GM13976 (cell line): ENCODE results near the gene ZNF846.
"Not testable (repeated sequence)": the region's sequence is repeated elsewhere in the genome, so short reads cannot be mapped to it uniquely, and the experiment has no call there.

Source experiments
- DNase-seq: peaks from one replicate; pipeline ENCODE4 v3.0.0; 2012; ENCODE audit warnings: low spot score
- in situ Hi-C: fragments of 300-500 bp; cut with MboI; formaldehyde crosslinking; loops from one replicate; pipeline ENCODE4 v1.12.0; 2022; ENCODE audit warnings: low sequenced_read_pairs, mixed read lengths, inconsistent platforms; ENCODE audit not compliant: unreplicated experiment
- TF ChIP-seq, protein P1 (sequence below): IDR thresholded peaks from 2 replicates; pipeline ENCODE4 v1.5.1; 2012; ENCODE audit warnings: borderline replicate concordance, mild to moderate bottlenecking; ENCODE audit not compliant: insufficient read depth; ENCODE audit errors: extremely low read depth, missing control alignments, control extremely low read depth

Gene ZNF846

DNA sequence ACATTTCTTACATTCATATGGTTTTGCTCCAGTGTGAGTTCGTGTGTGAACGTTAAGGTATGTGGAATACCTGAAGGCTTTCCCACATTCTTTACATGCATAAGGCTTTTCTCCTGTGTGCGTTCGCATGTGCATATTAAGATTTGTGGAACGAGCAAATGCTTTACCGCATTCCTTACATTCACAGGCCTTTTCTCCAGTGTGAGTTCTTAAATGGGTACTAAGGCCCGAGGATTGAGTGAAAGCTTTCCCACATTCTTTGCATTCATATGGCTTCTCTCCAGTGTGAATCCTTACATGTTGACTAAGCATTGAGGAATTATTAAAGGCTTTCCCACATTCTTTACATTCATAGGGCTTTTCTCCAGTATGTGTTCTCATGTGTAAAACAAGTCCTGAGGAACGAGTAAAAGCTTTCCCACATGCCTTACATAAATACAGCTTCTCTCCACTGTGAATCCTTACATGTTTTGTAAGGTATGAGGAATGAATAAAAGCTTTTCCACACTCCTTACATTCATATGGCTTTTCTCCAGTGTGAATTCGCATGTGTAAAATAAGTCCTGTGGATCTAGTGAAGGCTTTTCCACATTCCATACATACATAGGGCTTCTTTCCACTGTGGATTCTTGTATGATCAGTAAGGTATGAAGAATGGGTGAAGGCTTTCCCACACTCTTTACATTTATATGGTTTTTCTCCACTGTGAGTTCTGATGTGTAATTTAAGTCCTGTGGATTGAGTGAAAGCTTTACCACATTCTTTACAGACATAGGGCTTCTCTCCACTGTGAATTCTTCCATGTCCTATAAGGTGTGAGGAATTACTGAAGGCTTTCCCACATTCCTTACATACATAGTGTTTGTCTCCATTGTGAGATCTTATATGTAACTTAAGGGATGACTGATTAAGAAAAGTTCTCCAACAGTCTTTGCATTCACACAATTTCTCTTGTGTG, 10.7 kb downstream of the ZNF846 start:
- TF ChIP-seq, protein P1, sequence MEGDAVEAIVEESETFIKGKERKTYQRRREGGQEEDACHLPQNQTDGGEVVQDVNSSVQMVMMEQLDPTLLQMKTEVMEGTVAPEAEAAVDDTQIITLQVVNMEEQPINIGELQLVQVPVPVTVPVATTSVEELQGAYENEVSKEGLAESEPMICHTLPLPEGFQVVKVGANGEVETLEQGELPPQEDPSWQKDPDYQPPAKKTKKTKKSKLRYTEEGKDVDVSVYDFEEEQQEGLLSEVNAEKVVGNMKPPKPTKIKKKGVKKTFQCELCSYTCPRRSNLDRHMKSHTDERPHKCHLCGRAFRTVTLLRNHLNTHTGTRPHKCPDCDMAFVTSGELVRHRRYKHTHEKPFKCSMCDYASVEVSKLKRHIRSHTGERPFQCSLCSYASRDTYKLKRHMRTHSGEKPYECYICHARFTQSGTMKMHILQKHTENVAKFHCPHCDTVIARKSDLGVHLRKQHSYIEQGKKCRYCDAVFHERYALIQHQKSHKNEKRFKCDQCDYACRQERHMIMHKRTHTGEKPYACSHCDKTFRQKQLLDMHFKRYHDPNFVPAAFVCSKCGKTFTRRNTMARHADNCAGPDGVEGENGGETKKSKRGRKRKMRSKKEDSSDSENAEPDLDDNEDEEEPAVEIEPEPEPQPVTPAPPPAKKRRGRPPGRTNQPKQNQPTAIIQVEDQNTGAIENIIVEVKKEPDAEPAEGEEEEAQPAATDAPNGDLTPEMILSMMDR: no peak
- no peak for DNase-seq
- in situ Hi-C loops: no loop called here

DNA sequence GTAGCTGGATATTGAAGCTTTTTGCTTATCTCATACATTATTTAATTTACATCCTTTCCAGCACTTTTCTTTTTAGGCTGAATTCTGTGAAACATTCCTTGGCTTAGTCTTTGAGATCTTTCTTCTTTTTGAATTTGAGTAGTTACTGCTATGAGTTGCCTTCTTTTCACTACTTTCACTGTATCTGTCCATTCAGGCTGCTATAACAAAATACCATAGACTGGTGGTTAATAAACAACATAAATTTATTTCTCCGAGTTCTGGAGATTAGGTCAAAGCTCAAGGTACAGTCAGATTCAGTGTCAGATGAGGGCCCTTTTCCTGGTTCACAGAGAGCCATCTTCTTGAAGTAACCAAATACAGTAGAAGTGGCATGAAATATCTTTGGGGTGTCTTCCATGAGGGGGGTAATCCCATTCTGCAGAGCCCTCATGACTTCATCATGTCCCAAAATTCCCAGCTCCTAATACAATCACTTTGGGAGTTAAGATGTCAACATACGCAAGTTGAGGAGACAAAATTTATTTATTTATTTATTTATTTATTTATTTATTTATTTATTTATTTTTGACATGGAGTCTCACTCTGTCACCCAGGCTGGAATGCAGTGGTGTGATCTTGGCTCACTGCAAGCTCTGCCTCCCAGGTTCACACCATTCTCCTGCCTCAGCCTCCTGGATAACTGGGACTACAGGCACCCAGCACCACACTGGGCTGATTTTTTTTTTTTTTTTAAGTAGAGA, 15.7 kb downstream of the ZNF846 start:
- TF ChIP-seq, protein P1: no peak
- in situ Hi-C loops: no loop called here
- no peak for DNase-seq

DNA sequence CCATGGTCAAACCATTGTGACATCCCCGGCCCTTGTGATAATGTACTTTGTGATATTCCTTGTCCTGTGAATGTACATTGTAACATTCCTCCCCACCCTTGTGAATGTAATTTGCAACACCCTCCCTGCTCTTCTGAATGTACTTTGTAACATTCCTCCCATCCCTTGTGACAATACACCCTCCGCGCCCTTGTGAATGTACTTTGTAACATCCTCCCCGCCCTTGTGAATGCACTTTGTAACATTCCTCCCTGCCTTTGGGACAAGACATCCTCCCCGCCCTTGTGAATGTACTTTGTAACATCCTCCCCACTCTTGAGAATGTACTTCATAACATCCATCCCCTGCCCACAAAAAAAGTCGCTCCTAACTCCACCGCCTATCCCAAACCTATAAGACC, 17.1 kb downstream of the ZNF846 start:
- DNase-seq: no peak
- in situ Hi-C loops: no loop called here
- TF ChIP-seq, protein P1: no peak

DNA sequence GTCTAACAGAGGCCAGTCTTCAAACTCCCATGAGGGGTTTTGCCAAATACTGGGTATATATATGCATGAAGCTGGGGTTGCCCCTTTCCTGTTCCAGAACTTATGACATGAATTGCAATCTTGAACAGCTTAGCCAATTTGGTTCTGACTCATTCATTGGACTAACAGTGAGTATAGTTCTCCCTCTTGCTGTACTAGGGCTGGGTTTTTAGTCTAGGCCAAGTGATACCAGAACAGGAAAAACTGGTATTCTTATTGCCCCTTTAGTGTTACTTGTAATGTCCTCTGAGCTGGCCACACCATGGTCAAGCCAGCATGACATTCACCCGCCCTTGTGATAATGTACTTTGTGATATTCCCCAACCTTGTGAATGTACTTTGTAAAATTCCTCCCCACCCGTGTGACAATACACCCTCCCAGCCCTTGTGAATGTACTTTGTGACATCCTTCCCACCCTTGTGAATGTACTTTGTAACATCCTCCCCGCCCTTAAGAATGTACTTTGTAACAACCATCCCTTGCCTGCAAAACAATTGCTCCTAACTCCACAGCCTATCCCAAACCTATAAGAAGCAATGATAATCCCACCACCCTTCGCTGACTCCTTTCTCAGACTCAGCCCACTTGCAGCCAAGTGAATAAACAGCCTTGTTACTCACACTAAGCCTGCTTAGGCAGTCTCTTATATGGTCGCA, 26.9 kb downstream of the ZNF846 start:
- no peak for DNase-seq
- in situ Hi-C loops: no loop called here
- TF ChIP-seq, protein P1: no peak

DNA sequence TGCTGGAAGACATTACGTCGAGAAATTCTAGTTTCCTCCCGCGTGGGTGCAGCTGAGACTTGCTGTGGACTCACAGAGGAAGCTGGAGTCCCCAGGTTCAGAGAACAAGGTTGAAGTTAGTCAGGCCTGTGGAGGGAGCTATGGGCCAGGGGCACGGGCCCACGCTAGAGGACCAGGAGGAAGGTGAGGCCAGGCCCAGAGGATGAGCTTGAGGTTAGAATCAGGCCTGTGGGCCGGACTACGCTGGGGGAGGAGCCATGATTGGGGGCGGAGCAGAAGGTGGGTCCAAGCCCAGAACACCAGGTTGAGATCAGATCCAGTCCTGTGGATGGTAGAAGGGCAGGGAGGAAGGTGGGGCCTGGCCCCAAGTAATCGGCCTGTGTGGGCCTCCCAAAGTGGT, 32.6 kb downstream of the ZNF846 start:
- TF ChIP-seq, protein P1: no peak
- DNase-seq: no peak
- in situ Hi-C loops: no loop called here

DNA sequence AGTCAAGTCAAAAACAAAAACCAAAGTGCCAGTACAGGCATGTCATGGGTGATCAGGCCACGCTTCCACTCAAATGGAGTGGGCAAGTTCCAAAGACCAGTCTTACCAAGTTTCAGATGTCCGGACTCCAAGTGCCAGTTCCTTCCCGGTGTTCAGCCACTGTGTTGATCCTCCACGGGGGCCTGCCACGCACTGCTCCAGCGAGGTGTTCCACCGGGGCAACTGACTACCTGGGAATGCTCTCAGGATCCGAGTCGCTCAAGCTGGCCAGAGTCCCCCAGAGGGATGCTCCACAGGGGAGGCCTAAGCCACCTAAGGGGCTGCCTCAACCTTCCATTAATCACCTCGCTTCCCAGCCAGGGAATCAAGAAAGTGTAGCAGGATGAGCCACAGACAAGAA, 38.5 kb downstream of the ZNF846 start:
- in situ Hi-C loops, DNase-seq: not testable (repeated sequence)
